B cell (primary cell): ENCODE data around the gene ANGPTL7.

Source experiments
- EZH2 ChIP-seq: IDR thresholded peaks from 2 replicates; pipeline ENCODE4 v1.6.1; 2012; ENCODE audit warnings: borderline replicate concordance, low read depth, mild to moderate bottlenecking, moderate library complexity, low read length; ENCODE audit not compliant: insufficient read depth, poor library complexity, severe bottlenecking
- TF ChIP-seq, protein P1 (sequence below): fragments of 200-600 bp; IDR thresholded peaks from one replicate; pipeline ENCODE4 v1.8.0; 2022; ENCODE audit warnings: antibody characterized with exemption, mild to moderate bottlenecking

DNA sequence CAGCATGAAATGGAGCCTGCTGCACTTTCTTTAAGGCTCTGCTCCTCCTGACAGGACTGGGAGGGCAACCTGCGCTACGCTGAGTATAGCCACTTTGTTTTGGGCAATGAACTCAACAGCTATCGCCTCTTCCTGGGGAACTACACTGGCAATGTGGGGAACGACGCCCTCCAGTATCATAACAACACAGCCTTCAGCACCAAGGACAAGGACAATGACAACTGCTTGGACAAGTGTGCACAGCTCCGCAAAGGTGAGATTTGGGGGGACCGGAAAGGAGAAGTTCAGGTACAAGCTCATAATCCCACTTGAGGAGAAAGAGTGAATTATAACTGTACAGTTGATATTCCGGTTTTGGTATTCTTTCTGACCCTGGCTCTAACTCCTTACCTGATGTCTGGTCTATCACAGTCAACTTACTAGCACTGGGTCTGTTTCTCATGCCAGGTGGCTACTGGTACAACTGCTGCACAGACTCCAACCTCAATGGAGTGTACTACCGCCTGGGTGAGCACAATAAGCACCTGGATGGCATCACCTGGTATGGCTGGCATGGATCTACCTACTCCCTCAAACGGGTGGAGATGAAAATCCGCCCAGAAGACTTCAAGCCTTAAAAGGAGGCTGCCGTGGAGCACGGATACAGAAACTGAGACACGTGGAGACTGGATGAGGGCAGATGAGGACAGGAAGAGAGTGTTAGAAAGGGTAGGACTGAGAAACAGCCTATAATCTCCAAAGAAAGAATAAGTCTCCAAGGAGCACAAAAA is 5.4 kb downstream of the ANGPTL7 start:
- TF ChIP-seq, protein P1, sequence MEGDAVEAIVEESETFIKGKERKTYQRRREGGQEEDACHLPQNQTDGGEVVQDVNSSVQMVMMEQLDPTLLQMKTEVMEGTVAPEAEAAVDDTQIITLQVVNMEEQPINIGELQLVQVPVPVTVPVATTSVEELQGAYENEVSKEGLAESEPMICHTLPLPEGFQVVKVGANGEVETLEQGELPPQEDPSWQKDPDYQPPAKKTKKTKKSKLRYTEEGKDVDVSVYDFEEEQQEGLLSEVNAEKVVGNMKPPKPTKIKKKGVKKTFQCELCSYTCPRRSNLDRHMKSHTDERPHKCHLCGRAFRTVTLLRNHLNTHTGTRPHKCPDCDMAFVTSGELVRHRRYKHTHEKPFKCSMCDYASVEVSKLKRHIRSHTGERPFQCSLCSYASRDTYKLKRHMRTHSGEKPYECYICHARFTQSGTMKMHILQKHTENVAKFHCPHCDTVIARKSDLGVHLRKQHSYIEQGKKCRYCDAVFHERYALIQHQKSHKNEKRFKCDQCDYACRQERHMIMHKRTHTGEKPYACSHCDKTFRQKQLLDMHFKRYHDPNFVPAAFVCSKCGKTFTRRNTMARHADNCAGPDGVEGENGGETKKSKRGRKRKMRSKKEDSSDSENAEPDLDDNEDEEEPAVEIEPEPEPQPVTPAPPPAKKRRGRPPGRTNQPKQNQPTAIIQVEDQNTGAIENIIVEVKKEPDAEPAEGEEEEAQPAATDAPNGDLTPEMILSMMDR: no peak
- no peak for TF ChIP-seq EZH2
